ENCODE data around the gene LMBR1. TPM values are rescaled to one million over a fixed set of nuclear protein-coding genes. Genes with fewer than 3 reads are reported as not detected.

LMBR1 gene
- total RNA-seq, 6 experiments from 2014 or later, result 33.1 to 37.8 (median 36.1) TPM

DNA sequence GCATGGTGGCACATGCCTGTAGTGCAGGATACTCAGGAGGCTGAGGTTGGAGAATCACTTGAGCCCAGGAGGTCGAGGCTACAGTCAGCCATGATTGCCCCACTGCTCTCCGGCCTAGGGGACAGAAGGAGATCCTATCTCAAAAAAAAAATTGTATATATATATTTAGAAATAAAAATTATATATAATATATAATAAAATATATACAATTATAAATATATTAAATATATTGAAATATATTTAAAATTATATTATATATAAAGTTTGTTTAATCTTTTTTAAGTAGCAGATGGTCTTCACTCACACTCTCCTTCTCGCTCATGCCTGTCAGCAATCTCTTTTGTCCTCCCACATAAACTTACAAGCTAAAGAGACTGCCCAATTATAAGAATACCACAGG lies 58.5 kb downstream of the LMBR1 start:
- H3K9me3 Mint-ChIP-seq, result no peaks in the 10 kb centered on the region
- H3K4me3 Mint-ChIP-seq, result no peak overlapping the region
- no peaks in the 10 kb centered on the region for H3K36me3 Mint-ChIP-seq (ENCODE audit: low read depth)
- H3K4me1 Mint-ChIP-seq (ENCODE audit: low read depth), result peaks cover 12% of the 10 kb centered on the region
- no peak for DNase-seq
- TF ChIP-seq, protein P1, sequence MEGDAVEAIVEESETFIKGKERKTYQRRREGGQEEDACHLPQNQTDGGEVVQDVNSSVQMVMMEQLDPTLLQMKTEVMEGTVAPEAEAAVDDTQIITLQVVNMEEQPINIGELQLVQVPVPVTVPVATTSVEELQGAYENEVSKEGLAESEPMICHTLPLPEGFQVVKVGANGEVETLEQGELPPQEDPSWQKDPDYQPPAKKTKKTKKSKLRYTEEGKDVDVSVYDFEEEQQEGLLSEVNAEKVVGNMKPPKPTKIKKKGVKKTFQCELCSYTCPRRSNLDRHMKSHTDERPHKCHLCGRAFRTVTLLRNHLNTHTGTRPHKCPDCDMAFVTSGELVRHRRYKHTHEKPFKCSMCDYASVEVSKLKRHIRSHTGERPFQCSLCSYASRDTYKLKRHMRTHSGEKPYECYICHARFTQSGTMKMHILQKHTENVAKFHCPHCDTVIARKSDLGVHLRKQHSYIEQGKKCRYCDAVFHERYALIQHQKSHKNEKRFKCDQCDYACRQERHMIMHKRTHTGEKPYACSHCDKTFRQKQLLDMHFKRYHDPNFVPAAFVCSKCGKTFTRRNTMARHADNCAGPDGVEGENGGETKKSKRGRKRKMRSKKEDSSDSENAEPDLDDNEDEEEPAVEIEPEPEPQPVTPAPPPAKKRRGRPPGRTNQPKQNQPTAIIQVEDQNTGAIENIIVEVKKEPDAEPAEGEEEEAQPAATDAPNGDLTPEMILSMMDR (IDR thresholded peaks at IDR 0.05), result no peak
- no peak overlapping the region for H3K27ac Mint-ChIP-seq
- H3K27me3 Mint-ChIP-seq (ENCODE audit: insufficient read depth), result no peaks in the 10 kb centered on the region

DNA sequence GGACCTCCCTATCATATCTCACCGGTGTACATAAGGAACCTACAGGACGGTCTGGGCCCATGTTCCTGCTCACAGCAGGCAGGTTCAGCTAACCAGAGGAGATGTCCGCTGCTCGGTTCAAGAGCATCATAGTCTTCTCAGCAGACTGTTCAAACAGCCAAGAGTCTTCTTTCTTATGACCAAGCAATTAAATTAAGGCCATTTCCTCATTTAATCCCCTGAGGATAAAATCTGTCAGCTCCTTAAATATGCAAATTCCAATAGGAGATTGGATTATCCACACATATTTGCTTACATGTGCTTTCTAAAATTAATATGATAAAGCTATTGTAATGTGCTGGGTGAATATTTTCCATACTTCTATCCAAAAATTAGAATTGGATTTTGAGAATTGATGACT lies 59.7 kb downstream of the LMBR1 start:
- Mint-ChIP-seq H3K4me1 (ENCODE audit: low read depth) (peaks cover 9% of the 10 kb centered on the region), H3K4me3 (no peak overlapping the region), H3K27ac (no peak overlapping the region), H3K27me3 (ENCODE audit: insufficient read depth) (no peaks in the 10 kb centered on the region; the same call in 1 of the 2 replicates), H3K9me3 (no peaks in the 10 kb centered on the region), H3K36me3 (ENCODE audit: low read depth) (no peaks in the 10 kb centered on the region)
- DNase-seq, result no peak
- TF ChIP-seq, protein P1 (IDR thresholded peaks at IDR 0.05), result no peak

DNA sequence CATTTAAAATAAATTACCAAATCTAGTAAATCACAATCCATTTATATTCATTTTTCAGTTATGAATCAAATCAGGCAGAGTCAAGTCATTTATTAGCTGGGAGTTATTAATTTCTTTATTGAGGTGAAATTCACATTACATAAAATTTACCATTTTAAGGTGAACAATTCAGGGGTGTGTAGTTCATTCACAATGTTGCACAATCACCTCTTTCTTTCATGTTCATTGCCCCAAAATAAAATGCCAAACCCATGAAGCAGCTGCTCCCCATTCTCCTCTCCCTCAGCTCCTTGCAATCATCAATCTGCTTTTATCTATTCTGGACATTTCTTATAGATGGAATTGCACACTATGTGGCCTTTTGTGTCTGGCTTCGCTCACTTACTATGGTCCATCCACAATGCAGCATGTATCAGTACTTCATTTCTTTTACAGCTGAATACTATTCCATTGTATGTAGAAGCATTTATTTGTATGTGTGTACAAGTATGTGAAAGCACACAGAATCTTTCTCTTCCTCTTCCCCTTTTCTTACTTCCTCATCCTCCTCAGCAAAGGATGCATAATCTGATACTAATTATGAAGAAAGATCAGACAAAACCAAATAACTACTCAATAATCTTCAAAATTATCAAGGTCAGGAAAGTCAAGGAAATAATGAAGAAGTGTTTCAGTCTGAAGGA lies 60.6 kb downstream of the LMBR1 start:
- TF ChIP-seq, protein P1 (IDR thresholded peaks at IDR 0.05), result no peak
- Mint-ChIP-seq H3K9me3 (no peaks in the 10 kb centered on the region), H3K4me3 (no peak overlapping the region), H3K4me1 (ENCODE audit: low read depth) (peaks cover 9% of the 10 kb centered on the region), H3K27me3 (ENCODE audit: insufficient read depth) (no peaks in the 10 kb centered on the region; the same call in 1 of the 2 replicates), H3K27ac (no peak overlapping the region), H3K36me3 (ENCODE audit: low read depth) (no peaks in the 10 kb centered on the region)
- DNase-seq, result no peak

DNA sequence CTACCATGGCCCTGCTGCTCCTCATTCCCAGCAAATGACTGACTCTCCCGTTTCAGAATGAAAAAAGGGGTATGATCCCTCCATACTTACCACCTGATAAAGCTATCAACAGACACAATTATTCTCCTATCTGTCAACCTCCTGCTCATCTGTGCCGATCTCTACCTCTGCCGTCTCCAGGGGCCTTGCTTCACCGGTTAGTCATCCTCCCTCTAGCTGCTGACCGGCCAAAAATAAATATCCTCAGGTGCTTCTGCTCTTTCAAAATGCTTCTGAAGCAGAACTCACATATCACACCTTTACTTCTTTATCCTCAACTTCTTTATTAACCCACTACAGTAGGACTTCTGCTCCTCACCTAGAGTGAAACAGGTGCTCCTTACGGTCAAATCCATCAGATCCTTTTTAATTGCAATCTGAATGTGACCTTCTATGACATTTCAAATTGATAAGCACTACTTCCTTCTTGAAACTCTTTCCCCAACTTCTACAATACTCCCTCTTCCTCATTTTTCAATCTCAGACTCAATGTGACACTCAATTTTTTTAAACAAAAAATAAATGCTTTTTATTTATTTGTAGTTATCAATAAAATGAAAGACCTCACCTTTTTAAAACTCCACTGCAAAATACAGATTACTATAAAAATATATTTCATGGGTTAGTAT lies 63.2 kb downstream of the LMBR1 start:
- Mint-ChIP-seq H3K9me3 (no peaks in the 10 kb centered on the region), H3K4me3 (no peak overlapping the region), H3K36me3 (ENCODE audit: low read depth) (no peaks in the 10 kb centered on the region), H3K4me1 (ENCODE audit: low read depth) (no peaks in the 10 kb centered on the region), H3K27me3 (ENCODE audit: insufficient read depth) (no peaks in the 10 kb centered on the region; the same call in none of the 2 replicates), H3K27ac (no peak overlapping the region)
- TF ChIP-seq, protein P1 (IDR thresholded peaks at IDR 0.05), result no peak
- DNase-seq, result no peak

DNA sequence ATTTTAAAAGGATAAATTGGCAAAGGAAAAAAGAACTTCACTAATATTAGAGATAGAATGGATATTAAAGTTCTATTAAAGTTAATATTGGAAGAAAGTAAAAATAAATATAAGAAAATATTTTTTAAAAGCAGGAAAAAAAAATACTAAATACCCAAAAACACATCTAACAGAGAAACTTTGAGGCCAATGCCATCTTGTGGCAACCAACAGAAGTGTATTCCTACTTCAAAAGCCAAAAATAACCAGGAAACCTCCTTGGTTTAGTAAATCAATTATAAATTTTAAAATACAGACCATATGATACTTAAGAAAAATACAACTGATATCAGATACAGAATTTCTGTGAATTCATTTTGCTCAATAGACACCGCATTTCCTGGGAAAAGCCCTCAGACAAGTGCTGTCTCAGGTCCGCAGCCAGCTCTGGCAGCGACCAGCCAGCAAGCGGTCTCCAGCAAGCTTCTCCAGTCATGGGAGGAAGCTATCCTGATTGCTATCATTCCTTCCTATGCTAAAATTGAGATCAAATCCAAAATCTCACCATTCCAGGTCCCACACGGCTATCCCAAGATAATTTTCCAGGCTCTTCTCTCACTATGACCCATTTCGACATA lies 65.3 kb downstream of the LMBR1 start:
- Mint-ChIP-seq H3K4me1 (ENCODE audit: low read depth) (no peaks in the 10 kb centered on the region), H3K27ac (no peak overlapping the region), H3K27me3 (ENCODE audit: insufficient read depth) (no peaks in the 10 kb centered on the region; the same call in none of the 2 replicates), H3K4me3 (no peak overlapping the region), H3K9me3 (no peaks in the 10 kb centered on the region), H3K36me3 (ENCODE audit: low read depth) (no peaks in the 10 kb centered on the region)
- TF ChIP-seq, protein P1 (IDR thresholded peaks at IDR 0.05), result peak; percentile 79
- DNase-seq, result peak; percentile 37
